Breast epithelium (tissue), 3 donors: Measurements from ENCODE around the gene ARF6.

Experiments used
- POLR2A ChIP-seq: fragments of 450-650 bp; IDR thresholded peaks from one replicate; pipeline ENCODE4 v1.6.1; 2016; ENCODE audit warnings: antibody characterized with exemption, mild to moderate bottlenecking, moderate library complexity
- TF ChIP-seq, protein P1 (sequence below), 3 donors: fragments of 450-650 bp; IDR thresholded peaks; one replicate each; pipeline ENCODE4 v1.5.1; 2016 to 2017; ENCODE audit warnings: antibody characterized with exemption in 3 of 3, mild to moderate bottlenecking in 3 of 3, moderate library complexity in 3 of 3

DNA sequence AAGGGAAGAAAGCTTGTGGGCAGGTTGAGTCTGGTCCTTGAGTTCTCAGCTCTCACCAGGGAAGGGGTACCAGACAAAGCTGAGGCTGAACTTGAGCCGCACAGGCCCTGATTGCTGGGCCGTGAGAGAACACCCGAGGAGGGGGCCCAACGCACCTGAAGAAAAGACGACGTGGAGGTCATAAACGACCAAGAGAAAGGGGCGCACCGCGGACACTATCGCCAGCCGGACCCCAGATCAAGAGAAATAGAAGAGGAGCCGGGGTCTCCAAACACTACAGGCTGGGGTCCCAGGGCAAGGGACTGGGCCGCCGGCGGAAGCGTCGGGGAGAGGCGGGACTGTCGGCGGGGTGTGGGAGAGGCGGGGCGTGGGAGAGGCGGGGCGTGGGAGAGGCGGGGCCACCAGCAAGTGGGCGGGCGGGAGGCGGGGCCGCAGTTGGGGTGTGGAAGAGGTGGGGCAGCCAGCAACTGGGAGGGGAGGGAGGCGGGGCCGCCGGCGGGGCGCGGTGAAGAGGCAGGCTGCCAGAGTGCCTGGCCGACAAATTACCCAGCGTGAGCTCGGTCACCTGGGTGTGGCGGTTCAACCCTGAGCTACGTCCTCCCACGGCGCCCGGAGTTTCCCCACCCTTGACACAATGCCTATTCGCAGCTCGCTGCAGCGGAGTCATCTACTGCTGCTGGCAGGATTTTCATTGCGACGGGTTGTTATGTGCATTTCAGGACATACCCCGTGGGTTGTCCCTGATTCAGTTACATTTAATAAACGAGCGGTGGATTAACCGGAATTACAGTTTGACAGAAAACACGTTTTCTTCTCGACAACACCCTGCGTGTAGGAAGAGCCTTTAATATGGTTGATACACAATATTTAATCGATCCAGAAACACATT lies 24.8 kb upstream of the ARF6 start:
- TF ChIP-seq, protein P1, sequence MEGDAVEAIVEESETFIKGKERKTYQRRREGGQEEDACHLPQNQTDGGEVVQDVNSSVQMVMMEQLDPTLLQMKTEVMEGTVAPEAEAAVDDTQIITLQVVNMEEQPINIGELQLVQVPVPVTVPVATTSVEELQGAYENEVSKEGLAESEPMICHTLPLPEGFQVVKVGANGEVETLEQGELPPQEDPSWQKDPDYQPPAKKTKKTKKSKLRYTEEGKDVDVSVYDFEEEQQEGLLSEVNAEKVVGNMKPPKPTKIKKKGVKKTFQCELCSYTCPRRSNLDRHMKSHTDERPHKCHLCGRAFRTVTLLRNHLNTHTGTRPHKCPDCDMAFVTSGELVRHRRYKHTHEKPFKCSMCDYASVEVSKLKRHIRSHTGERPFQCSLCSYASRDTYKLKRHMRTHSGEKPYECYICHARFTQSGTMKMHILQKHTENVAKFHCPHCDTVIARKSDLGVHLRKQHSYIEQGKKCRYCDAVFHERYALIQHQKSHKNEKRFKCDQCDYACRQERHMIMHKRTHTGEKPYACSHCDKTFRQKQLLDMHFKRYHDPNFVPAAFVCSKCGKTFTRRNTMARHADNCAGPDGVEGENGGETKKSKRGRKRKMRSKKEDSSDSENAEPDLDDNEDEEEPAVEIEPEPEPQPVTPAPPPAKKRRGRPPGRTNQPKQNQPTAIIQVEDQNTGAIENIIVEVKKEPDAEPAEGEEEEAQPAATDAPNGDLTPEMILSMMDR (IDR thresholded peaks at IDR 0.05) = no peak
- TF ChIP-seq POLR2A = peak; percentile 65
